HG03196 (cell line): ENCODE results near the gene PDZD7.

Experiments
- ATAC-seq: cut with Tn5 transposase; IDR thresholded peaks from one replicate; pipeline ENCODE4 v1.9.1; 2021; ENCODE audit not compliant: unreplicated experiment

Gene PDZD7

DNA sequence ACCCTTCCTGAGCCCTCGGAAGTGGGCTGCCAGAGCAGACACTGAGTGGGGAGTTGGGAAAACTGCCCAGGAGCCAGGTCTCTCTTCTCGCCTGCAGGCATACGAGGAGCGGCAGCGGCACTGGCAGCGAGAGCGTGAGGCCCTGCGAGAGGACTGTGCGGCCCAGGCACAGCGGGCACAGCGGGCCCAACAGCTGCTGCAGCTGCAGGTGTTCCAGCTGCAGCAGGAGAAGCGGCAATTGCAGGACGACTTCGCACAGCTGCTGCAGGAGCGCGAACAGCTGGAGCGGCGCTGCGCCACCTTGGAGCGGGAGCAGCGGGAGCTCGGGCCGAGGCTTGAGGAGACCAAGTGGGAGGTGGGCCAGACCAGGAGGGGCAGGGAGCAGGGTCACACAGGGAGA lies 25.6 kb downstream of the PDZD7 start:
- ATAC-seq, result no peak

DNA sequence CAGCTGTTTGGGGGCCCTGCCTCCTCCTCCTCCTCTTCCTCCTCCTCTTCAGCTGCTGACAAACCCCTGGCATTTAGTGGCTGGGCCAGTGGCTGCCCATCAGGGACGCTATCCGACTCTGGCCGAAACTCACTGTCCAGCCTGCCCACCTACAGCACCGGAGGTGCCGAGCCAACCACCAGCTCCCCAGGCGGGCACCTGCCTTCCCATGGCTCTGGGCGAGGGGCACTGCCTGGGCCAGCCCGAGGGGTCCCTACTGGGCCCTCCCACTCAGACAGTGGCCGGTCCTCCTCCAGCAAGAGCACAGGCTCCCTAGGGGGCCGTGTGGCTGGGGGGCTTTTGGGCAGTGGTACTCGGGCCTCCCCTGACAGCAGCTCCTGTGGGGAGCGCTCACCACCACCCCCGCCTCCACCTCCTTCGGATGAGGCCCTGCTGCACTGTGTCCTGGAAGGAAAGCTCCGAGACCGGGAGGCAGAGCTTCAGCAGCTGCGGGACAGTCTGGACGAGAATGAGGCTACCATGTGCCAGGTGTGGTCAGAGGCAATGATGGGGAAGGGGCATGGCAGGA lies 27.2 kb downstream of the PDZD7 start:
- no peak for ATAC-seq

DNA sequence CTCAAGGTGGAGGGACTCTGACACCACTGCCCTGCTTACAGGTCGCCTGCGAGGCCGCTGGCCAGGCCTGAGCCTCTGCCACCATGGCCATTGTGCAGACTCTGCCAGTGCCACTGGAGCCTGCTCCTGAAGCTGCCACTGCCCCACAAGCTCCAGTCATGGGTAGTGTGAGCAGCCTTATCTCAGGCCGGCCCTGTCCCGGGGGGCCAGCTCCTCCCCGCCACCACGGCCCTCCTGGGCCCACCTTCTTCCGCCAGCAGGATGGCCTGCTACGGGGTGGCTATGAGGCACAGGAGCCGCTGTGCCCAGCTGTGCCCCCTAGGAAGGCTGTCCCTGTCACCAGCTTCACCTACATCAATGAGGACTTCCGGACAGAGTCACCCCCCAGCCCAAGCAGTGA lies 28.5 kb downstream of the PDZD7 start:
- no peak for ATAC-seq

DNA sequence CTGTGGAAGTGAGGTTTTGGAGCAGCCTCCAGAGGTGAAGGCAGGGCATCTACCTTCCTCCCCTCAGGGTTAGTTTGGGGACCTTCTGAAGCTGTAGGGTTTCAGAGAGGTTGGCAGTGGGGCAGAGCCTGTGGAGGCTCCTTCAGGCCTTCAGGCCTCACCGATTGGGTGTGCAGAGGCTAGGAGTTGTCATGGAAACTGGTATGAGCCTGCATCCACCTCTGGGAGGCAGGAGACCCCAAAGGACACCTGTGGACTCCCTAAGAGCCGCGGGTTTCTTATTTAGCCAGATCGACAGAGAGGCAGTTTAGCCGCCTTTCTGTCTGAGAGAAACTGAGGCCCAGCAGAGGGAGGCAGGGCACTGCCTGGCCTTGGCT lies 29.3 kb downstream of the PDZD7 start:
- ATAC-seq, result no peak

DNA sequence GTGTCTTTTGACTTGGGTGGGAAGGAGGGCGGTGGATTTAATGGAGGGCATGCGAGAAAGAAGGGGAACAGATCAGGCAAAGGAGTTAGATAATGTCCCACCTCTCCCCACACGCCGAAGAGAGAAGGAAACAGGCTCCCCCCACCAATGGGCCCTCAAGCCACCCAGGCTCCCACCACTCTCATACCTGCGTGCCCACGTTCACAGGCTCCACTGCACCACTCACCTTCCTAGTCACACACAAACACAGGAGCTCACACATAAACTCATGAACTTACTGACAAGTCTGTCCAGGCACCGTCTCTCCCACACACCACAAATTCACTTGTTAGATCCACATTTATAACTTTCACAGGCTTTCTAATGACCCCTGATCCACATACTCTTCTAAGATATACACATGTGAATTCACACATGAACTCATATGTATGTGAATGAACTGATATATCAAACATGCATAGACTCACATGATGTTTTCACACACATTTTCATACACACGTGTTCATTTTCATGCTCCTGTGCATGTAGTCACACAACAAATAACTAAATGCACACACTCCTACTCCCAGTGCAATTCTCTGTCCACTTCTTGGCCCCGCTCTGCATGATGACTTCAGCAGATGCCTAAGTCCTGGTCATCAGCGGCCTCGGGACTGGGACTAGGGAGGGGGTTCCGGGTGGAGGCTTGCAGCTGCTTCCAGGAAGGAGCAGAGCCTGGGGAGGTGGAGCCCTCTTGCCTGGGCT lies 29.8 kb downstream of the PDZD7 start:
- ATAC-seq, result no peak

DNA sequence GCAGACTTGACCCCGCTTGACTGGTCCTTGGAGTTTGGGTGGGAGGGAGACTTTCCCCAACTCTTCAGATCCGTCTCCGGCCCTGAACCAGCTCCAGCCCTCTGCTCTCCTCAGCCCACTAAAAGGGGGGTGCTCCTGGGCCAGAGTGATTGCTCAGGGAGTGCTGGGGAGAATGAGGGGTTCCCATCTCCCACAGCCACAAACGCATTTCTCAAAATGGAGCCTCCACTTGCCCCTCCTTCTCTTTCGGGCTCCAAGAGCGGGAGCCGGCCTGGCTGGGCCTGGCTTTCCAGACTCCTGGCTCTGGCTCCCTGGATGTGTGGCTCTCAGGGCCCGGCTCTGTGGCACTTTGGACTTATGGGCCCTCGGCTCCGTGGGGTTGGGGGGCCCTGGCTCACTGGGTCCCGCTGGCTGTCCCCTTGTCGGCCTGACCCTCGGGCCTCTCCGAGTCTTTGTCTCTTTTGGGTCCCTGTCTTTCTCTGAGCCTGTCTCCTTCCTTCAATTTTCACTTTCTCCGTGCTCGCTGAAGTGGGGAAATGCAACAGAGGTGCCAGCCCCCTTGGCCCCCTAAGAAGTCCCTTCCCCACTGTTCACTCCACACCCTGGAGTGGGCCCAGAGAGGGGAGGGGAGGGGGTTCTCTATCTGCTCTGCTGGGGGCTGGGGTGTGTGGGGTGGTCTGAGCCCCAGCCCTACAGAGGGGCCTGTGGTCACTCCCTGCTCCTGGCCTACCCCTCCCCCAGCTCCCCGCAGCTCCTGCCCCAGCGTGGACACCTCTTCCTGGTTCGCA lies 30.6 kb downstream of the PDZD7 start:
- ATAC-seq, result no peak

DNA sequence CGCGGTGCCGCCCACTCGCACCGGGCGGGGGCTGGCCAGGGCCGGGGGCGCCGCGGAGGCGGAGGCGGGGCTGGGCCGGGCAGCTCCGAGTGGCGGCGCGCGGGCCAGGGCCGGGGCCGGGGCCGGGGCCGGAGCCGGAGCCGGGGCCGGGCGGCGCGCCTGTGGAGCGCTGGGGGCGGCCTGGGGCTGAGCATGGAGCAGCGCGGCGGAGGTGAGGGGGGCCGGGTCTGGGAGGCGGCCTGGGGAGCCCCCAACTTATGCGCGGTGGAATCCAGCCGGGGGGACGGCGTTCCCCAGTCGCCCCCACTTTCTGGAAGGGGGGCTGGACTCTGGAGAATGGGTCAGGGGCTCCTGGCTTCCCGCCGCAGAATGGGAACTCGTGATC lies 31.2 kb downstream of the PDZD7 start, which contains the start of gene LZTS2:
Gene LZTS2, plus strand, starts transcription at position 67 of the 385 bp plus-strand sequence. CDS start 2,731 bp downstream, outside the sequence.
- no peak for ATAC-seq

DNA sequence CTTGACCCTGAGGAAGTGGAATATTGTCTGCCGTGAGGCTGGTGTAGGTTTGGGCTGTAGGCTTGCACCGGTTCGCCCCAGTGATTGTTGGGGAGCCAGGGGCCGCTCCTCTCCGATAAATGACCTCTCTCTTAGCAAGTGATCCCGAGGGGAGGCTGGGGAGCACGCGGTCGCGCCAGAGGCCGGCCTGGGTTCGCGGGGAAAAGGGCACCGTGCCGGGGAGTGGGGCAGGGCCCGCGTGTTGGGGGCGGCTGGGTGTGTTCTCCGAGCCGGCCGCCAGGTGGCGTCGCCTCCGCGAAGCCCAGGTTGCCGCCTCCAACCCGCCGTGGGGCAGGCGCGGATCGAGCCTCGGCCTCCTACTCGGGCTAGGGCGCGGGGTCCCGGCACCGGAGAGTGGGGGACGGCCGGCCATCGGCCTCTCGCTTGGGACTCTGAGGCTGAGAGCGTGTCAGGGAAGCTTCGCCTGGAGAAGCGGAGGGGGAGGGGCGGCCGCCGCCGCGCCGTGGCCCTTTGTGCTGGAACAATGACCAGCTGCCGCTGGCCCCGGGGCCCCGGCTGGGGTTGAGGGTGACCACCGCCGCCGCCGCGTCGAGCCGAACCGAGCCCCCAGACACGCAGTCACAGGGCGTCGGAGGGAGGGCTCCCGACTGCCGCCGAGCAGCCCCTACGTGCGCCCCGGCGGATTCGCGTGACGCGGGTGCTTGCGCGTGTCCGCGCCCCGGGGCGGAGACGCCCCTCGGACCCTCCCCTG lies 31.8 kb downstream of the PDZD7 start:
- ATAC-seq, result peak; percentile 43

DNA sequence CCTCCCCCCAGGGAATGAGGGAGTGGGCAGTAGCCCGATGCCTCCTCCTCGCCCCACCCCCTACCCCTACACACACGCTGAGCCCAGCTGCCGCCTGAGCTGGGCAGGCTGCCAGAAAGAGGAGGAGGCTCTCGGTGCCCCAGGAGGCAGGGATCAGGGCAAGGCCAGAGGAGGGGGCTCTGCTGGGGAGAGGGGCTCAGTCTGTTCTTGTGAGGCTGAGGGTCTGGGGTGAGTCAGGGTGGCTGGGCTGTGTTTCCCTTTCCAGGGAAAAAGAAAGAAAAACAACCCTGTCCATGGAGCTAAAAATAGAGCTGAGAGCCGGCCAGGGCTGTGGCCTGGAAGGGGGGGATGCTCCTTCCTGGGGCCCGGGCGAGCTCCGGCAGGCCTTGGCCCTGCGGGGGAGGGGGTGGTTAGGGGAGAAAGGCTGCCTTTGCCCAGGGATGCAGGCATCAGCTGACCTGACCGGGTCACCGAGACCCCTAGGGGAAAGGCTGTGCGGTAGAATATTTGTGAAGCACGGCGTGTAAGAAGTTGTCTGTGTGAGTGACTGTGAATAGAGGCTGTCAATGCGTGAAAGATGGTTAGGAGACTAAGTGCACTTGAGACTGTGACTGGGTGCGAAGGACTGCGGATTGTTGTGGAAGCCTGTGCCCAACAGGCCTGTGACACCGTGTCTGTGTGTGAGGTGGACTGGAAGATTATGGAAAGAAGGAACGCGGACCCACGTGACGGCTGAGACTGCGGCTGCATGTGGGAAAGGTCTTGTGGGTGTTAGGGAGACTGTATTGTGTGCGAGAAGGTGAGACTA lies 32.5 kb downstream of the PDZD7 start:
- no peak for ATAC-seq

DNA sequence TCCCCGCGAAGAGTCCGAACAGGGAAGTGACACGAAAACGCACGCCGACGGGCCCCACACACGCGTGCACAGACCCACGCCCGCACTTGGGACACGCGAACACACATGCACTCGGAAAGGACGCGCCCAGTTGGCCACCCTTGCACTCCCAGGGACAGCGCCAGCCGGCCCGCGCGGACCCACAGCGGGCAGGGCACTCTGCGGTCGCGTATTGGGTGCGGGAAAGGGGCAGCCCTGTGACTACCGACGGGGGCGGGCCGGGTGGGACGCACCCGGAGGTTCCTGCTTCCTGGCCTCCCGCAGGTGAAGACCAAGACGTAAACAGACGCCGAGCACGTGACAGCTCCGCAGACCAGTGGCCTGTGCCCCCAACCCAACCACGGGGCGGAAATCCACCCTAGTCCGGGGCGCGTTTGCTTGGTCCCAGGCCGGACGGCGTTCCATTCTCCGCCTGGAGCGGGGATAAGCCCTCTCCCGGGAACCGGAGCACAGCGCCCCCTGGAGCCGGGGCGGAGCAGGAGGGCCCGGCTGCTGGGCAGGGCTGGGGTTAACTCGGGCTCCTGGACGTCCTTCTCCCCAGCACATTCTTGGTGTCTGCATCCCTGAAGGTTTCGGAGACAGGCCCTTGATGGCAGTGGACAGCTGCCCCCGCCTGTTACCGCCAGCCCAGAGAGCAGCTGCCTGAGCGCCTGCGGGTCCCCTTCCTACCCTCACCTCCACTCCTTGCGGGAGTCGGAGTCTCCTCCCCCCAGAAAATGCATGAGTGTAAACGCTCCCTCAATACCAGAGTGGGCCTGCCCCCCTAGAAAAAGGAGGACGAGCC lies 33.4 kb downstream of the PDZD7 start:
- no peak for ATAC-seq

DNA sequence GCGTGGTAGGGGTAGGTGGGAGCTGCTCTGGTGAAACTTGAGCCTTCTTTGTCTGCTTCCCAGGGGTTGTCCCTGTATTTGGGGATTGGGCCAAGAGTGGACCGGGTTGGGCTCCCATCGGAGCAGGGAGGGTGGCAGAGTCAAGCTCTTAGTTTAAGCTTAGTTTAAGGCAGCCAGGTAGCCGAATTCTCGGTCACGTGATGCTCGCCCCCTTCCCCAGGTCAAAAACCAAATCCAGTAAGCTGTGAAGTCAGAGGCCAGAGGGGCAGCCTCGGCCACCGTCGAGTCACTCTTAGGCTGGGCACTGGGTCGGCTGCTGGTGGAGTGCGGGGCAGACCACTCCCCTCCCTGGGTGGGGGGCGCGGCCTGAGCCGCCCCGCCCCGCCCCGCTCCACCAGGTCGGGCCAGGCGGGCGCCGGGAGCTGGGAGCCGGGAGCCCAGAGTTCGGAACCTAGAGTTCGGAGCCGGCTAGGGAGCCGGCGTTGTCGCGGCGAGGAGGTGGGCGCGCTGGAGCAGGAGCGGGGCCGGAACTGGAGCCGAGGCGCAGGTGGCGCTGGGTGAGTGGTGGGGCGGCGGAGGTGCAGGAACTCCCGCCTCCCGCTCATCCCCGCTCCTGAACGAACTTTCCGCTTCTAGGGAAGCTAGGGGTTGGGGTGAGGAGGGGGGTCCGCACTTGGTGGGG lies 34.1 kb downstream of the PDZD7 start:
- no peak for ATAC-seq

DNA sequence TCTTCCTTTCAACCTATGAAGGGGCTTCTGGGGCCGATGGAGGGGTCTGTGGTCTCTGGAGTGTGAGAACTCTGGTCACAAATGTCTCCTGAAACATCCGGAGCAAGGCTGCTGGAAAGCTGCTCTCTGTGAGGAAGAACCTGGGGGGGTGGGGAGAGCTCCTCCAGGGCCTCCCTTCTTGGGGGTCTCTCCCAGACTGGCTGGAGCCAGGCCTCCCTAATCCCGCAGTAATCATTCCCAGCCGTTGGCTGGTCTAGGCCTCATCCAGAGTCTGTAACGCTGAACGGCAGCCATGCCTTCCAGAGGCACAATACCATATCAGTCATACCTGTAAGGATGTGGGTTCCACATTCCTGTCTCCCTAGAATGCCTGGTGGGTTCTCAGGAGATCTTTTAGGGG lies 35.7 kb downstream of the PDZD7 start:
- ATAC-seq, result no peak

DNA sequence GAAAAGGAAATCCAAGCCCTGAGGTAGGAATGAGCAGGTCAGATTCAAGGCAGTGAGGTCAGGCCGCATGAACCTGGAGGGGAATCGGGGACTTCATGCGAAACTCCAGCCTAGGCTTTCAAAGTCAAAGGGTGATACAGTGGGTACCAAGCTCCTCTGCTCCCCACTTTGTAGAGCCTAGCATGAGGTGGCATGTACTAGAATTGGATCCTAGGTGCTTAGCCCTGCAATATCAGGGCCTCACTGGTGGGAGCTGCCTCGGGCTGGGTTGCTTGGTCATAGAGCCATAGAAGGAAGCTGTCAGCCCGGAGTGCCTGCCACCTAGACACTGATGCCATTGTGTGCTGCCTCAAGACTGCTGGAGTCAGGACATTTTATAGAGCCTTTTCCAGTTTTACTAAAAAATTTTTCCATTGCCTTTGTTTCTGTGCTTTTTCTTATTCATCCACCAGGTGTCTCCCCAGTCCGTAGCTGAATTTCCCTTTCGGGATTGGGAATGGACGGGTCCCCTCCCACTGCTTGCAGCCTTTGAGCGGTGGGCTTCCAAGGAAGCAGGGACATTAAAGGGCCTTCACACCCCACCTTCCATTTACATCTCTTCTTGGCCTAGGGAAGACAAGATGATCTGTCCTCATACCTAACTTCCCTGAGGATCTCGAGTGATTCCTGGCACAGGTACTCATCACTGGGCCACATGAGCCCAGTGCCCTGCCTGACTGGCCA lies 36.8 kb downstream of the PDZD7 start:
- no peak for ATAC-seq

DNA sequence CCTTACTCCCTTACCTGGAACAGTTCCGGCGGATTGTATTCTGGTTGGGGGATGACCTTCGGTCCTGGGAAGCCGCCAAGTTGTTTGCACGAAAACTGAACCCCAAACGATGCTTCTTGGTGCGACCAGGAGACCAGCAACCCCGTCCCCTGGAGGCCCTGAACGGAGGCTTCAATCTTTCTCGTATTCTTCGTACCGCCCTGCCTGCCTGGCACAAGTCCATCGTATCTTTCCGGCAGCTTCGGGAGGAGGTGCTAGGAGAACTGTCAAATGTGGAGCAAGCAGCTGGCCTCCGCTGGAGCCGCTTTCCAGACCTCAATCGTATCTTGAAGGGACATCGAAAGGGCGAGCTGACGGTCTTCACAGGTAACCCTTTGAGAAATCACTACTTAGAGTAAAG lies 41.8 kb downstream of the PDZD7 start:
- no peak for ATAC-seq

DNA sequence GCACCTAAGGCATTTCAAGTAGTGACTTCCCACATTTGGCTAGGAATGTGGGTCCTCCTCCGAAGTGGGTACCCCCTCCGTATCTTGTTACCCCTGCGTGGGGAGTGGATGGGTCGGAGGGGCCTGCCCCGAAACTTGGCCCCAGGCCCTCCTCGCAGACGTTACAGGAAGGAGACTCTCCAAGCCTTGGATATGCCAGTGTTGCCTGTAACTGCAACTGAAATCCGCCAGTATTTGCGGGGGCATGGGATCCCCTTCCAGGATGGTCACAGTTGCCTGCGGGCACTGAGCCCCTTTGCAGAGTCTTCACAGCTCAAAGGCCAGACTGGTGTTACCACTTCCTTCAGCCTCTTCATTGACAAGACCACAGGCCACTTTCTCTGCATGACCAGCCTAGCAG lies 42.8 kb downstream of the PDZD7 start:
- ATAC-seq, result no peak

DNA sequence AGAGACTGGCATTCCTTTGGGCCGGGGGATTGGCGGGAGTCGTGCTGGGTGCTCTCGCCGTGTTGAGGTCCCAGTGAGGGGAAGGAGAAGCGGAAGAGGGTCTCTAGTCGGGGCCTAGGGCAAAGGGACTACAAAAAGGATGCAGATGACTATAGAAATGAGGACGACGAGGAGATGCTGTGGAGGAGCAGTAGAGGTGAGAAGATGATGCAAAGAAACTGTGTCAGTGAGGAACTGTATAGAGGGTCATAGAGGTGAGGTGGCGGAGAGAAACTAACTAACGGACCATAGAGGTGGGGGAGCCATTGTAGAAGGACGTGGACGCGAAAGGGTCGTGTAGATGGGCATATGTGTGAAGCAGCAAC lies 43.3 kb downstream of the PDZD7 start:
- ATAC-seq, result no peak

DNA sequence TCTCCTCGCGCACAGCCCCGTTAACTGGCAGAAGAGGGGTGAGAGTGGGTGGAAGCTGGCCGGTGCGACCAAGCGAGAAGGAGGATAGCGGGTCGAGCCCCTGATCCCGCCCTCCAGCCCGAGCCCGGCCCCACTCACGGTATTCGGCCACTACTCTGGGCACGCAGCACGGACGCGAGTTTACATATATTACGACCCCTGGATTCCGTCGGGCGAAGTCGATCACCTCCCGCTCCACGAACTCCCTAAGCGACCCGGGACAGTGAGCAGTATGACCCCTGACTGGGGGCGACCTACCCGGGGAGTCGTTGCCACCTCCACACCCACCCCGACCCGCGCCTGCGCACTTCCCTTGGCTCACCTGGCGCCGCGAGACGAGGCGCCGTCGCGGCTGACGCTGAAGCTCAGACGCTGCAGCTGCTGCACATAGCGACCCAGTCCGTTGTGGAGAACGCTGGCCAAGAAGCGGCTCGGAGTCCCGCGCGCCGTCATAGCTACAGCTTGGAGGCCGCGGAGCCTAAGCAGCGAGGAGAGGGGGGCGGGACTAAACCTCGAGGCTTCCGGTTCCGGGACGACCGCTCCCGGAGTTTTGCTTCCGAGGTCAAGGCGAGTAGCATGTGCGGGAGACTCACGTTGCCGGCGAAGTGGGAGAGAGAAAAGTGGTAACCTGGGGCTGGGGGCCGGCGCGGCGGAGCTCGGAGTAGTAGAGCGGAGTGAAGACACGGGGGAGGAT lies 43.8 kb downstream of the PDZD7 start, which contains the start of the genes MRPL43 and TWNK:
Gene MRPL43, minus strand, starts transcription at position 546 of the 733 bp plus-strand sequence. Its CDS starts 54 bp downstream, at position 492.
Gene TWNK, plus strand, starts transcription at position 592 of the 733 bp plus-strand sequence. CDS start 668 bp downstream, outside the sequence.
- ATAC-seq, result peak; percentile 71

DNA sequence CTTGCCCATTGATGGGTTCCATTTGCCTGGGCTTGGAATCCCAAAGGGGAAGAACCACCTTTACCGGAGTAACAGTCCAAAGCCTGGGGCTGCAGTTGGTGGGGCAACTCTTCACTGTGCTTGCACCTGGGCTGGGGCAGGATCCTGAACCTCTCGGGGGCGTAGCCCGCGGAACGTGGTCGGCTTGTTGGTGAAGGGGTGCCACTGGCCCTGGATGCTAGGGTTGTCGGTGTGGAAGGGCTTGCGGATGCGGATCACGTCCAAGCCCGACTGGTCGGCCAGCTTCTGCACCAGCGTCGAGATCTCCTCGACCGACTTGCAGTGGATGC lies 44.3 kb downstream of the PDZD7 start:
- no peak for ATAC-seq
